Small intestine (tissue), 7 donors: Measurements from ENCODE around the gene TSSK3. TPM values are rescaled to one million over a fixed set of nuclear protein-coding genes. Genes with fewer than 3 reads are reported as not detected.
"Not testable (repeated sequence)": the region's sequence is repeated elsewhere in the genome, so short reads cannot be mapped to it uniquely, and the experiment has no call there.

ENCODE experiments used
- DNase-seq, 2 donors: peaks; one replicate each; pipeline versions ENCODE4 v3.0.0 to v3.0.0-alpha.2; 2013
- FAIRE-seq: peaks from 2 replicates; lab custom pipeline; 2012; peaks lifted over from hg19 to GRCh38; lab: Jason Lieb, UNC
- H3K27ac ChIP-seq, 3 donors: one replicate each; pipeline ENCODE4 v1.5.1; 2013; ENCODE audit warnings: low read length in 2 of 3, mild to moderate bottlenecking in 2 of 3, control low read depth in 1 of 3, inconsistent platforms in 1 of 3, low read depth in 1 of 3, moderate library complexity in 1 of 3
- H3K27me3 ChIP-seq, 3 donors: one replicate each; pipeline ENCODE4 v1.6.1; 2013; ENCODE audit warnings: low read length in 3 of 3, inconsistent platforms in 1 of 3; ENCODE audit not compliant: control insufficient read depth in 3 of 3, insufficient read depth in 3 of 3
- H3K36me3 ChIP-seq, 3 donors: one replicate each; pipeline ENCODE4 v1.6.1; 2013; ENCODE audit warnings: low read length in 3 of 3, inconsistent platforms in 1 of 3, low read depth in 1 of 3, mild to moderate bottlenecking in 1 of 3, moderate library complexity in 1 of 3; ENCODE audit not compliant: control insufficient read depth in 3 of 3, insufficient read depth in 2 of 3
- H3K4me1 ChIP-seq, 3 donors: one replicate each; pipeline ENCODE4 v1.6.1; 2013; ENCODE audit warnings: low read length in 2 of 3, inconsistent platforms in 1 of 3, low read depth in 1 of 3, mild to moderate bottlenecking in 1 of 3, moderate library complexity in 1 of 3; ENCODE audit not compliant: control insufficient read depth in 3 of 3, insufficient read depth in 2 of 3
- H3K4me3 ChIP-seq, 3 donors: one replicate each; pipeline ENCODE4 v1.5.1; 2013; ENCODE audit warnings: low read length in 3 of 3, control low read depth in 1 of 3, inconsistent platforms in 1 of 3, low read depth in 1 of 3, mild to moderate bottlenecking in 1 of 3, moderate library complexity in 1 of 3
- H3K9me3 ChIP-seq, 2 donors: one replicate each; pipeline ENCODE4 v1.6.1; 2013; ENCODE audit warnings: low read depth in 1 of 2, low read length in 1 of 2; ENCODE audit not compliant: control insufficient read depth in 2 of 2, insufficient read depth in 1 of 2
- WGBS, 3 donors: extraction: QIAGEN DNeasy Blood & Tissue Kit; methylation state at CpG; one replicate each; pipeline ENCODE4 v1.1.7; 2013; 5-methylcytosine and 5-hydroxymethylcytosine counted together
- polyA plus RNA-seq, 4 donors: library from polyadenylated mRNA; stranded (reverse) in 3 of 4; unstranded in 1 of 4; fragments of 200-250 nt in 3 of 4; fragments of 120-200 nt in 1 of 4; gene quantifications; one replicate each; pipeline versions ENCODE4 v1.2.1 to v1.2.3, GENCODE V29; 2013
- donor health status: healthy with polysubstance abuse.
- donor health status: control.
- donor health status: control.
- donor health status: Bipolar disorder and iron deficiency.
- donor health status: healthy.

The TSSK3 gene
- polyA plus RNA-seq, 4 donors, result 0.45 to 5.2 (median 0.48) TPM; not detected in 1

- Histone ChIP-seq H3K27ac (peak overlapping the region in 1 of 3 donors; percentile 89), H3K4me3 (no peak overlapping the region), H3K27me3 (no peaks in the 10 kb centered on the region), H3K4me1 (peaks cover 4 to 24% (median 9%) of the 10 kb centered on the region in 3 donors), H3K9me3 (peaks cover 0 to 9% of the 10 kb centered on the region in 2 donors), H3K36me3 (peaks cover 0 to 14% (median 0%) of the 10 kb centered on the region in 3 donors)
- DNase-seq, result no peak
- no peak for FAIRE-seq
- 62 to 73% (median 69%) methylated on average over 2 of the region's 2 CpGs for WGBS, 3 donors
Observed at GRCh38 chr1:32352831-32353383, 9.4 kb upstream of the TSSK3 start.

GRCh38 chr1:32353431-32353830, 8.9 kb upstream of the TSSK3 start:
- no peak for DNase-seq

GRCh38 chr1:32353886-32354570, 8.3 kb upstream of the TSSK3 start:
- no peak for DNase-seq
- Histone ChIP-seq H3K27me3 (no peaks in the 10 kb centered on the region), H3K9me3 (peaks cover 0 to 9% of the 10 kb centered on the region in 2 donors), H3K4me1 (peaks cover 4 to 32% (median 9%) of the 10 kb centered on the region in 3 donors), H3K4me3 (no peak overlapping the region), H3K27ac (peak overlapping the region in 1 of 3 donors; percentile 45), H3K36me3 (peaks cover 0 to 14% (median 0%) of the 10 kb centered on the region in 3 donors)
- WGBS, 3 donors, result 43 to 78% (median 58%) methylated on average over 2 of the region's 2 CpGs
- FAIRE-seq, result no peak

More at GRCh38 chr1:32353431-32353830, 8.9 kb upstream of the TSSK3 start:
- peaks cover 4 to 28% (median 9%) of the 10 kb centered on the region in 3 donors for H3K4me1 ChIP-seq
- peaks cover 0 to 9% of the 10 kb centered on the region in 2 donors for H3K9me3 ChIP-seq
- no peaks in the 10 kb centered on the region for H3K27me3 ChIP-seq
- H3K36me3 ChIP-seq, result peaks cover 0 to 14% (median 0%) of the 10 kb centered on the region in 3 donors
- peak overlapping the region in 1 of 3 donors; percentile 18 for H3K27ac ChIP-seq
- FAIRE-seq, result no peak
- WGBS, 3 donors, result 67 to 79% (median 74%) methylated on average over 2 of the region's 2 CpGs
- H3K4me3 ChIP-seq, result no peak overlapping the region

- not testable (repeated sequence) for H3K9me3 ChIP-seq, DNase-seq, H3K4me3 ChIP-seq, FAIRE-seq, H3K27ac ChIP-seq, H3K27me3 ChIP-seq
- Histone ChIP-seq H3K4me1 (peaks cover 4 to 30% (median 9%) of the 10 kb centered on the region in 3 donors), H3K36me3 (peaks cover 0 to 14% (median 0%) of the 10 kb centered on the region in 3 donors)
- WGBS, 3 donors, result 87 to 93% (median 93%) methylated on average over 6 of the region's 6 CpGs
Observed at GRCh38 chr1:32355778-32356177, 6.6 kb upstream of the TSSK3 start.

DNA sequence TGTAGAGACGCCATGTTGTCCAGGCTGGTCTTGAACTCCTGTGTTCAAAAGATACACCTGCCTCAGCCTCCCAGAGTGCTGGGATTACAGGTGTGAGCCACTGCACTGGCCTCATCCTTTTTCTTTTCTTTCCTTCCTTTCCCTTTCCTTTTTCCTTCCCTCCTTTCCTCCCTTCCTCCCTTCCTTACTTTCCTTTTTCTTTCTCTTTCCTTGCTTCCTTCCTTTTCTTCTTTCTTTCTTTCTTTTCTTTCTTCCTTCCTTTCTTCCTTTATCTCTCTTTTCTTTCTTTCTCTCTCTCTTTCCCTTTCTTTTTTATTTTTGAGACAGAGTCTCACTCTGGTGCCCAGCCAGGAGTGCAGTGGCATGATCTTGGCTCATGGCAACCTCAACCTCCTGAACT, 5.9 kb upstream of the TSSK3 start:
- WGBS, 3 donors, result 93 to 100% (median 95%) methylated on average over 1 of the region's 1 CpG
- DNase-seq (no peak), FAIRE-seq (no peak)
- Histone ChIP-seq H3K9me3 (no peaks in the 10 kb centered on the region), H3K27ac (no peak overlapping the region), H3K4me3 (no peak overlapping the region), H3K36me3 (peaks cover 0 to 14% (median 0%) of the 10 kb centered on the region in 3 donors), H3K4me1 (peaks cover 4 to 29% (median 9%) of the 10 kb centered on the region in 3 donors), H3K27me3 (no peaks in the 10 kb centered on the region)

DNA sequence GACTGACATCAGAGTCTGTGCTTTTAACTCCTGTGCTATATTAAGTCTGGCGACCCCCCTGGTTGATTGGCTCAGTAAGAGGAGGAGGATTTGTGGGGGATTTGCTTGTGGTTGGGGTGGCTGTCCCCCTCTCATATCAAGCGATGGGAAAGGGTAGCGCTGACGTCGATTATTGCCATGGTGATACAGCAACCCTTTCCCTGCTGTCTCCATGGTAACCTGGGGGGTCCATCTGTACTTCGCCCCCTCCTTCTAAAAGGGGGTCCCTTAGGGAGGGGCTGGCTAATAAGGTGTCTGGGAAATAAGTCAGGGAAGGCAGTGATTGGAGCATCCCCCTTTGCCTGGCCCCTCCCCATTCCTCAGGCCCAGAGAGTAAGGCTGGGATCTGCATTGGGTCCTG, 4.7 kb upstream of the TSSK3 start:
- Histone ChIP-seq H3K27ac (no peak overlapping the region), H3K36me3 (peaks cover 0 to 14% (median 0%) of the 10 kb centered on the region in 3 donors), H3K4me1 (peaks cover 0 to 26% (median 13%) of the 10 kb centered on the region in 3 donors), H3K27me3 (no peaks in the 10 kb centered on the region), H3K4me3 (no peak overlapping the region), H3K9me3 (no peaks in the 10 kb centered on the region)
- FAIRE-seq (no peak), DNase-seq (no peak)
- WGBS, 3 donors, result 58 to 73% (median 70%) methylated on average over 6 of the region's 6 CpGs

DNA sequence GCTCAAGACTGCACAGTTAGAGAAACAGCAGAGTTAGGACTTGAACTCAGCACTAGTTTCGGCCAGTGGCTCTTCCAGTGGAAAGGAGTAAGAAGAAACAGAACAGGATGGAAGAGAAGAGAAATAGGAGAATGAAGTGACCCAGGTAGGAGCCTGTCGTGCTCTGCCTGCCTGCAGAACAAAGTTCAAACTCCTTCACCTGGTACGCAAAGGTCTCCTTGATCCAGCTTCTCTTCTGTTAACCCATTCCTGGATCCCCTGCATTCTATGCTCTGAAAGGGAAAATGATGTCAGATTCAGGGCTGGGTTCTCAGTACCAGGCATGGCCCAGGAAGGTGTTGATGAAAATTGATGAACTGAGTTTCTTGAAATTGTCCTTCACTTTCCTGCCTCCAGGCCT, 3.9 kb upstream of the TSSK3 start:
- peaks cover 0 to 15% (median 0%) of the 10 kb centered on the region in 3 donors for H3K36me3 ChIP-seq
- H3K4me3 ChIP-seq, result no peak overlapping the region
- peak overlapping the region in 1 of 3 donors; percentile 50 for H3K27ac ChIP-seq
- WGBS, 3 donors, result 18 to 72% (median 31%) methylated on average over 3 of the region's 3 CpGs
- FAIRE-seq, result no peak
- peak; percentile 35 to 65 for DNase-seq
- H3K9me3 ChIP-seq, result no peaks in the 10 kb centered on the region
- no peaks in the 10 kb centered on the region for H3K27me3 ChIP-seq
- H3K4me1 ChIP-seq, result peaks cover 0 to 18% (median 6%) of the 10 kb centered on the region in 3 donors

- Histone ChIP-seq H3K27me3 (no peaks in the 10 kb centered on the region), H3K4me3 (peak overlapping the region in 1 of 3 donors; percentile 42), H3K27ac (no peak overlapping the region), H3K36me3 (peaks cover 1 to 33% (median 3%) of the 10 kb centered on the region in 3 donors), H3K9me3 (no peaks in the 10 kb centered on the region), H3K4me1 (peaks cover 0 to 16% (median 3%) of the 10 kb centered on the region in 3 donors)
- FAIRE-seq (no peak), DNase-seq (no peak)
- WGBS, 3 donors, result 51 to 67% (median 53%) methylated on average over 27 to 35 of the region's 35 CpGs
Observed at GRCh38 chr1:32361308-32361673, 1.0 kb upstream of the TSSK3 start.
